Measurements from ENCODE around the gene LAMB2.

LAMB2 gene

DNA sequence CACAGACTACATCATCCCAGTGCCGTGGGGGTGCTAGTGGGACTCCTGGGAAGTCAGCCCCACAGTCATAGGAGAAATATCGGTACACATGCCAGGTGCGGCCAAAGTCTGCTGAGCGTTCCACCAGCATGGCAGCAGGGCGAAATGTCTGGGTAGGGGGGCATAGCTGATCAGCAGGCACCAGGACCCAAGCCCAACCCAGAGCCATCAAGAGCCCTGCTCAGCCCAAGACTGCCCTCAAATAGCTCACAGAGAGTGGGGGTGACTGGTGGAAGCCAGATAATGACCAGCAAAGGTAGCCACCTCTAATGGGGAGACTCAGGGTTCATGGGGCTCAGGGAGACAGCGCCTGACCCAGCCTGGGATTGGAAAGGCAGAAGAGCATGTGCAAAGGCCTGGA lies 1.3 kb downstream of the LAMB2 start:
- Histone ChIP-seq H3K36me3 (ENCODE audit: insufficient read depth, low read length) (no peaks in the 10 kb centered on the region), H3K9ac (ENCODE audit: low read depth, low read length) (0 out of 2 replicates have a peak overlapping the region, but pooled peaks have one; percentile 63), H3K4me1 (ENCODE audit: insufficient read depth, low read length) (peaks cover 9% of the 10 kb centered on the region; the same call in 1 of the 2 replicates), H3K27me3 (ENCODE audit: insufficient read depth, low read length) (no peaks in the 10 kb centered on the region), H3K27ac (ENCODE audit: low read depth, low read length) (no peak overlapping the region), H3K4me3 (ENCODE audit: low read length) (peak overlapping the region; percentile 89), H3K9me3 (ENCODE audit: insufficient read depth, low read depth, low read length) (no peaks in the 10 kb centered on the region)
- 95% methylated on average over 6 of the region's 6 CpGs for WGBS

DNA sequence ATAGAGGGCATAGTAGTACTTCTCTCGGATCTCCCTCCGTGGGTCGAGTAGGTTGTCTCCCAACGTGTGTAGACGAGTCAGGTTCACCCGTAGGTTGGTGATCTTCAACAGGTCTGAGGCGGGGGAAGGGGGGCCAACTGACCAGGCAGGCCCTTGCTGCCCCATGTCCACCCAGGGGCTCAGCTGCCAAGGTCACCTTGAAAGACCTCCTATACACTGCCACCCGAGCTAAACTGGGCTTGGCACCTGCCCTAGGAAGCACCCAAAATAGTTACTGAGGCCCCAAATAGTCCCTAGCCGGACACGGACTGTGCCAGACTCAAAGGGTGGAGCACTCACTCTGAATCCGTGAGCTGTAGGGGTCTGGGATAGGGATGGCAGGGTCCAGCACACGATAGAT lies 1.8 kb downstream of the LAMB2 start:
- no peak overlapping the region for H3K4me3 ChIP-seq (ENCODE audit: low read length)
- no peaks in the 10 kb centered on the region for H3K9me3 ChIP-seq (ENCODE audit: insufficient read depth, low read depth, low read length)
- no peak overlapping the region for H3K27ac ChIP-seq (ENCODE audit: low read depth, low read length)
- no peaks in the 10 kb centered on the region for H3K36me3 ChIP-seq (ENCODE audit: insufficient read depth, low read length)
- WGBS: 93% methylated on average over 12 of the region's 12 CpGs
- H3K27me3 ChIP-seq (ENCODE audit: insufficient read depth, low read length): no peaks in the 10 kb centered on the region
- H3K4me1 ChIP-seq (ENCODE audit: insufficient read depth, low read length): peaks cover 9% of the 10 kb centered on the region; the same call in 1 of the 2 replicates
- H3K9ac ChIP-seq (ENCODE audit: low read depth, low read length): no peak overlapping the region

DNA sequence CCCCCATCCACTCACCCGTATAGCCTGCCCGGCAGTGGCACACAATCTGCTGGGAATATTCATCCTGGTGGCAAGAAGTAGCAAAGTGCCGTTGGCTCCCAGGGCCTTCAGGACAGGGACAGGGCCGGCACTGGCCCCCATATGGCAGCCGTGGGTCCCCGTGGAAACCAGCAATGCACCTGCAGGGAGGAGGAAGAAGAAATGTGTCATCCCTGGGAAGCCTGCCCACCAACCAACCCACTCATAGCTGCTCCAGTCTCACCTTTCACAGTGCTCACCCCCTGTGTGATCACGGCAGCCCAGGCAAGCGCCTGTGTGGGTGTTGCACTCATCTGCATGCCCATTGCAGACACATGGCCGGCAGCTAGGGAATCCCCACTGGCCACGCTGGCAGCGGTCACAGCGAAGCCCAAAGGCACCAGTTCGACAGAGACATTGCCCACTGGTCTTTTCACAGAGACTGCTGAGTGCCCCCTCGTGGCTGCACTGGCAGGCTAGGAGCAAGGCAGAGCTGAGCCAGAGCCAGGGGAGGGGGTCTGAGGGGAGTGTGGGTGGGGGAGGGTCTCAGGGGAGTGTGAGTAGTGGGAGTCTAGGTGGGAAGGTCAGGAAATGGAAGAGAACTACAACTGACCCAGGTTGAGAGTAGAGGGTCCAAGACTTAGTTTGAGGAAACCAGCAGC lies 7.7 kb downstream of the LAMB2 start:
- Histone ChIP-seq H3K9me3 (ENCODE audit: insufficient read depth, low read depth, low read length) (no peaks in the 10 kb centered on the region), H3K27ac (ENCODE audit: low read depth, low read length) (no peak overlapping the region), H3K36me3 (ENCODE audit: insufficient read depth, low read length) (peaks cover 27% of the 10 kb centered on the region), H3K4me1 (ENCODE audit: insufficient read depth, low read length) (no peaks in the 10 kb centered on the region), H3K9ac (ENCODE audit: low read depth, low read length) (no peak overlapping the region), H3K27me3 (ENCODE audit: insufficient read depth, low read length) (no peaks in the 10 kb centered on the region), H3K4me3 (ENCODE audit: low read length) (no peak overlapping the region)
- 90% methylated on average over 14 of the region's 14 CpGs for WGBS

DNA sequence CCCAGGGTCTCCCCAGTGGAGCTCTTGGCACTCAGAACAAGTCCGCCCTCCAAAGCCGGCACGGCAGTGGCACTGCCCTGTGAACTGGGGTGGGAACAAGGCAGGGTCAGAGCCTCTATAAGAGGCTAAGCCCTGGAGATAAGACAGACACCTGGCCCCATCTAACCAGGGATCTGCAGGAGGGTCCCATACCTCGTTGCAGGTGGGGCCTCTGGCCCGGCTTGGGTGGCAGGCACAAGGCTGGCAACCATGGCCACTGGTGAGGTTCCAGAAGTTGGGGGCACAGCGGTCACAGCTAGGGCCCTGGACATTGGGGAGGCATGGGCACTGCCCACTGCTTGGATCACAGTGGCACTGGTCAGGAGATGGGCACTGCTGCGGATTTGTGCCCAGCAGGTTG lies 8.6 kb downstream of the LAMB2 start:
- Histone ChIP-seq H3K27me3 (ENCODE audit: insufficient read depth, low read length) (no peaks in the 10 kb centered on the region), H3K4me3 (ENCODE audit: low read length) (no peak overlapping the region), H3K27ac (ENCODE audit: low read depth, low read length) (no peak overlapping the region), H3K4me1 (ENCODE audit: insufficient read depth, low read length) (peaks cover 6% of the 10 kb centered on the region; the same call in 1 of the 2 replicates), H3K9me3 (ENCODE audit: insufficient read depth, low read depth, low read length) (no peaks in the 10 kb centered on the region), H3K36me3 (ENCODE audit: insufficient read depth, low read length) (peaks cover 27% of the 10 kb centered on the region), H3K9ac (ENCODE audit: low read depth, low read length) (no peak overlapping the region)
- 94% methylated on average over 7 of the region's 7 CpGs for WGBS

DNA sequence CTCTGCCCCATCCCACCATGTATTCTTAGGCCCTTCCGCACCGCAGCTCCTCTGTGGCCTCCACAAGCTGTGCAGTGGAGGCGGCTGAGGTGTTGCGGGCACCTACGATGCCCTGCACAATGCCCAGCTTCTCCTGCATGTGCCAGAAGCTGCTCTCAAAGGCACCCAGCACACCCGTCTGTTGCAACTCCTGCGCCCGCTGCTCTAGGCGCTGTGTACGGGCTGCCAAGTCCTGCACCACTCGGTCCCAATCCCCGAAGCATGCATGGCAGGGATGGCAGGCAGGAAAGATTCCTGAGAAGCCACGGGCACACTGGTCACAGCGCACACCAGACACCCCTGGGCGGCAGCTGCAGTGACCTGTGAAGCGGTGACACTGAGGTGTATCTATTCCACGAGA lies 9.2 kb downstream of the LAMB2 start:
- H3K9me3 ChIP-seq (ENCODE audit: insufficient read depth, low read depth, low read length): no peaks in the 10 kb centered on the region
- no peaks in the 10 kb centered on the region for H3K27me3 ChIP-seq (ENCODE audit: insufficient read depth, low read length)
- no peak overlapping the region for H3K4me3 ChIP-seq (ENCODE audit: low read length)
- peaks cover 6% of the 10 kb centered on the region; the same call in 1 of the 2 replicates for H3K4me1 ChIP-seq (ENCODE audit: insufficient read depth, low read length)
- H3K27ac ChIP-seq (ENCODE audit: low read depth, low read length): no peak overlapping the region
- 97% methylated on average over 17 of the region's 17 CpGs for WGBS
- H3K9ac ChIP-seq (ENCODE audit: low read depth, low read length): no peak overlapping the region
- peaks cover 33% of the 10 kb centered on the region for H3K36me3 ChIP-seq (ENCODE audit: insufficient read depth, low read length)

DNA sequence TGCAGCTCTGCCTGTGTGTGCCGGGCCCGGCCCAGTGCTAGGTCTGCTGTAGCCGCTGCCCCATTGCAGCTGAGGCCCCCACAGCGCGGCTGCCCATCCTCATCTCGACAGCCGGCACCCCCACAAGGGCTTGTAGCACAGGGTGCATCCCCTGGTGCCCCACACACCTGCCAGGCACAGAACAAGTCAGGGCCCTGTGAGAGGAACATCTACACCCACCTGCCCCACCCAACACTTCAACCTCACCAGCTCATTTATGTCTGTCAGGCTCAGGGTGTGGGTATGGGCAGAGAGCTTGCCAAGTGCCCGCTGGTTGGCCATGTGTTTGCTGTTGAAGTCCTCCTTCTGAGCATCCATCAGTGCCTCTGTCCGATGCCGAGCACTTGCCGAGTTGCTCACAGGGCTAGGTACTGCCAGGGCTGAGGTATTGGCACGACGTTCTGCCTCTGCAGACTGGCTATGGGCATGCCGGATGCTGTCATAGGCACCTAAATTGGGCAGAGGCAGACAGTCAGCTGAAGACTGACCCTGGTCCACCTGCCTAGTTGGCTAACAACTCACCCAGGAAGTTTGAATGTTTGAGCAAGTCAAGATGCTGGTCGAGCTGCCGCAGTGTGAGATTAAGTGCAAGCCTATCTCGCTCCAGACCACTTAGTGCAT lies 9.8 kb downstream of the LAMB2 start:
- Histone ChIP-seq H3K4me3 (ENCODE audit: low read length) (no peak overlapping the region), H3K27me3 (ENCODE audit: insufficient read depth, low read length) (no peaks in the 10 kb centered on the region), H3K36me3 (ENCODE audit: insufficient read depth, low read length) (peaks cover 39% of the 10 kb centered on the region), H3K9me3 (ENCODE audit: insufficient read depth, low read depth, low read length) (no peaks in the 10 kb centered on the region), H3K4me1 (ENCODE audit: insufficient read depth, low read length) (peaks cover 6% of the 10 kb centered on the region; the same call in 1 of the 2 replicates), H3K9ac (ENCODE audit: low read depth, low read length) (no peak overlapping the region), H3K27ac (ENCODE audit: low read depth, low read length) (no peak overlapping the region)
- 95% methylated on average over 17 of the region's 17 CpGs for WGBS

DNA sequence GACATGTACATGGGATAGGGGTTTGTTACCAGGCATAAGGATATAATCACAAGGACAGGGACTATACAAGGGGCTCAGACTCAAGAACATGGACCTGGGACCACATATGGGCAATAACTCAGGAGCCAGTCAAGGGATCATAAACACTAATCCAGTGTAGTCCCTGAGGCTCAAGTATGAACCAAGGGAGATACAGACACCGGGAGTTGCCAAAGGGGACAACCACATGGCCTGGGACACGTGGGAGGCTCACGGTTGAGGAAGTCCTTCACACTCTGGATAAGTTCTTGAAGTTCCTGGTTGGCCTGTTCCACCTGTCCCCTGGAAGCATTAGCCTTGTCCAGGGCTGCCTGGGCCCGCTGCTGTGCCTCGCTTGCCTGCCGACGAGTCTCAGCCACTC lies 10.4 kb downstream of the LAMB2 start:
- Histone ChIP-seq H3K9ac (ENCODE audit: low read depth, low read length) (no peak overlapping the region), H3K27ac (ENCODE audit: low read depth, low read length) (no peak overlapping the region), H3K4me3 (ENCODE audit: low read length) (no peak overlapping the region), H3K36me3 (ENCODE audit: insufficient read depth, low read length) (peaks cover 45% of the 10 kb centered on the region), H3K4me1 (ENCODE audit: insufficient read depth, low read length) (peaks cover 6% of the 10 kb centered on the region; the same call in 1 of the 2 replicates), H3K9me3 (ENCODE audit: insufficient read depth, low read depth, low read length) (no peaks in the 10 kb centered on the region), H3K27me3 (ENCODE audit: insufficient read depth, low read length) (no peaks in the 10 kb centered on the region)
- WGBS: 97% methylated on average over 7 of the region's 7 CpGs

DNA sequence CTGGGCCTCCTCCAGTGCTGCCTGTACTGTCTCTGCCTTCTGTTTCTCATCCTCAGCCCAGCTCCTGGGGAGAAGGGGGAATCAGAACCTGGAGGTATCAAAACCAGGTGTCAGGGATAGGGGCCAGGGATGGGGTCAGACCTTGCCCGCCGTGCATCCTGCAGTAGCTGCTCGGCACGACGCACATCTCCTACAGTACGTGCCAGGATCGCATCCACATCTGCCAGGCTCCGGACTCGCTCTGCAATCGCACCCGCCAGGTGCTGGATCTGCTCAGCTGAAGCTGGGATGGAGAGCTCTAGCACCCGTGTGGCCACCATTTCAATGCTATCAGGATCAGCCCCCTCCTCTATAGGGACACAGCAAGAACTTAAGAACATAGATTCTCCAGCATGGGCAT lies 10.8 kb downstream of the LAMB2 start:
- Histone ChIP-seq H3K9ac (ENCODE audit: low read depth, low read length) (no peak overlapping the region), H3K36me3 (ENCODE audit: insufficient read depth, low read length) (peaks cover 49% of the 10 kb centered on the region), H3K27me3 (ENCODE audit: insufficient read depth, low read length) (no peaks in the 10 kb centered on the region), H3K9me3 (ENCODE audit: insufficient read depth, low read depth, low read length) (no peaks in the 10 kb centered on the region), H3K27ac (ENCODE audit: low read depth, low read length) (no peak overlapping the region), H3K4me1 (ENCODE audit: insufficient read depth, low read length) (peaks cover 6% of the 10 kb centered on the region; the same call in 1 of the 2 replicates), H3K4me3 (ENCODE audit: low read length) (no peak overlapping the region)
- 95% methylated on average over 12 of the region's 12 CpGs for WGBS

DNA sequence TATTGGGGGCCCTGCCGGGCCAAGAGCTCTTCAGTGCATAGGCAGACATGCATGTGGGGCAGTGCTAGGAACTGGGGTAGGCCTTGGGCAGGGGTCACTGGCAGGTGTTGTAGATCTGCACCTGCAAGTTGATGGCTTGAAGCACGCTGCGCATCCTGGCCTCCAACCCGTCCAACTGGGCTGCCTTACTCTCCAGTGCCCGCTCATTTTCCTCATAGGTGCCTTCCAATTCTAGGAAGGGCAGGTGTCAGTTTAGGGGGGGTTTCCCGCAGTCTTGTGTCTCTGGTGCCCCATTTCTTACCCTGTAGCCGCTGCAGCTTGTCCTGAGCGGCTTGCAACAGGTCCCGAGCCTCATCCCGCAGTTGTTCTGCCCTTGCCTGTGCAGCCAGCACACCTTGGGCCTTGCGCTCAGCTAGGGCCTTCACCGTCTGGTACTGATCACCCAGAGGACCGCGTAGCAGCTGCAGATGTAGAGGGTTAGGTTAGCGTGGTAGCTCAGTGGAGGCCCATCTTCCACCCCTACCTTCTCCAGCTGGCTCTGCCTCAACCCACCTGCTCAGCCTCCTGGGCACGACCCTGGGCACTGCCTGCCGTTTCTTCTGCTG lies 11.6 kb downstream of the LAMB2 start:
- Histone ChIP-seq H3K4me3 (ENCODE audit: low read length) (peak overlapping the region; percentile 79), H3K36me3 (ENCODE audit: insufficient read depth, low read length) (peaks cover 57% of the 10 kb centered on the region), H3K4me1 (ENCODE audit: insufficient read depth, low read length) (peaks cover 6% of the 10 kb centered on the region; the same call in 1 of the 2 replicates), H3K27me3 (ENCODE audit: insufficient read depth, low read length) (no peaks in the 10 kb centered on the region), H3K27ac (ENCODE audit: low read depth, low read length) (peak overlapping the region; percentile 98), H3K9me3 (ENCODE audit: insufficient read depth, low read depth, low read length) (no peaks in the 10 kb centered on the region), H3K9ac (ENCODE audit: low read depth, low read length) (peak overlapping the region; percentile 87)
- WGBS: 86% methylated on average over 17 of the region's 17 CpGs

DNA sequence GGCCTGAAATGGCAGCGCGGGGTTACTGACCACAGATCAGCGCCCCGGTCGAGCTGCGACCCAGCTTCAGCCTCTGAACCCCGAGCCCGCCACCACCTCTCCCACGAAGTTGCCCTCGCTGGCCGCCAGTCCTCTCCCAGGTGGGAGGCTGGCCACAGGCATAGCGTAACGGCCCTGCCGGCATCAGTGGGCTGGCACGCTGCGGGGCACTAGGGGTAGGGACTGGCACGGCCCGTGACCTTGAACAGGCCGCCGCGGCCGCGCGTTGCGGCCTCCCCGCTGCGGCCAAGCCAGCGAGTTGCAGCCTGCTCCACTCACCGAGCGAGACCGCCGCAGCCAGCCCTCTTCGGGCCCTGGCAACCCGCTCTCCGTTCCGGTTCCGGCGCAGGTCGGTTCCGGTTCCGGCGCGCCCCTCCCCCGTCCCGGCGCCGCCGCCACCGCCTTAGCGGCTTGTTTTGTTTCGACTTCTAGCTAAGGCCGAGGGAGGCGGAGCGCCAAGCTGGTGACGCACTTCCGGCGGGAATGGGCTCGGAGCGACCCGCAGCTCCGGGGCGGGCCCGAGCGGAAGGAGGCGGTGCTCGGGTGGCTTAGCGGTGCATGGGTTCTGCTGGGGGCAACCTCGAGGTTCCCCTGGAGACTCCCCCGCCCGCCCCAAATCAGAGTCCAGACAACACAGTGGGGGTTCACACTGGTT lies 12.3 kb downstream of the LAMB2 start, which contains the start of gene USP19:
USP19 (minus strand) TSS at position 386 of the 694 bp plus-strand sequence. CDS start 1,678 bp downstream, outside the sequence.
- Histone ChIP-seq H3K27ac (ENCODE audit: low read depth, low read length) (peak within 1 kb of the TSS; percentile 98), H3K9ac (ENCODE audit: low read depth, low read length) (peak within 1 kb of the TSS; percentile 87), H3K4me3 (ENCODE audit: low read length) (peak within 1 kb of the TSS; percentile 79), H3K9me3 (ENCODE audit: insufficient read depth, low read depth, low read length) (no peaks in the 10 kb centered on the region), H3K36me3 (ENCODE audit: insufficient read depth, low read length) (peaks cover 61% of the 10 kb centered on the region), H3K4me1 (ENCODE audit: insufficient read depth, low read length) (peaks cover 6% of the 10 kb centered on the region; the same call in 1 of the 2 replicates), H3K27me3 (ENCODE audit: insufficient read depth, low read length) (no peaks in the 10 kb centered on the region)
- WGBS: 1% methylated on average over 70 of the region's 70 CpGs

DNA sequence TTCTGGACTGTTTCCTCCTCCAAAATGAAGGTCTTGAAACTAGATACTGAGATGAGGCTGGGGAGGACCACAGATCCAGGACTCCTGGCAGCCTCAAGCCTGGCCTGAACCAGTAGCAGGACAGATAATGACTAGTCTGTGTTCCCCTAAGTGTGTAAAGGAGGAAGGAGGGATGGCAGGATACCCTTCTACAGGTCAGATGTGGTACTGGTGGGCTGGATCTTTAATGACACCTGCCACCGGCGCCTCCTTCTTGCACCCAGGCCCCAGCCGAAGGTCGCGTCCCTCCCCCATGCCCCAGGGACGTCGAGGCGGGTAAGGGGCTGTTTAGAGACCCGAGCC lies 12.8 kb downstream of the LAMB2 start:
- Histone ChIP-seq H3K36me3 (ENCODE audit: insufficient read depth, low read length) (peaks cover 66% of the 10 kb centered on the region), H3K4me3 (ENCODE audit: low read length) (peak overlapping the region; percentile 79), H3K4me1 (ENCODE audit: insufficient read depth, low read length) (peaks cover 6% of the 10 kb centered on the region; the same call in 1 of the 2 replicates), H3K9ac (ENCODE audit: low read depth, low read length) (peak overlapping the region; percentile 87), H3K27me3 (ENCODE audit: insufficient read depth, low read length) (no peaks in the 10 kb centered on the region), H3K27ac (ENCODE audit: low read depth, low read length) (peak overlapping the region; percentile 98; the same call in 1 of the 2 replicates), H3K9me3 (ENCODE audit: insufficient read depth, low read depth, low read length) (no peaks in the 10 kb centered on the region)
- WGBS: 4% methylated on average over 9 of the region's 9 CpGs
